ENCODE measurements around the gene PHF19. TPM values are rescaled to one million over a fixed set of nuclear protein-coding genes. Genes with fewer than 3 reads are reported as not detected.

The PHF19 gene
- total RNA-seq, 1 donor from 2014 or later = 10.0 TPM

Other genes starting within 250 kb of the PHF19 start
- 2.6 TPM for gene MEGF9, start 162.7 kb downstream of the PHF19 start, total RNA-seq (ENCODE audit: unreplicated experiment)
- 58.4 TPM for gene FBXW2, start 83.8 kb downstream of the PHF19 start, total RNA-seq (ENCODE audit: unreplicated experiment)
- 42.9 TPM for gene PSMD5, start 34.3 kb downstream of the PHF19 start, total RNA-seq (ENCODE audit: unreplicated experiment)
- gene TRAF1, start 49.6 kb upstream of the PHF19 start, total RNA-seq (ENCODE audit: unreplicated experiment) = 1.4 TPM
- 0.41 TPM for gene C5, start 173.1 kb upstream of the PHF19 start, total RNA-seq (ENCODE audit: unreplicated experiment)
- 23.6 TPM for gene CNTRL, start 197.8 kb upstream of the PHF19 start, total RNA-seq (ENCODE audit: unreplicated experiment)

Measured in endothelial cell (in vitro differentiated cells).